Uterus (tissue), 2 donors: ENCODE results near the gene RABGAP1.

Experiments
- CTCF ChIP-seq, 4 experiments: fragments of 200-600 bp in 2 of 4; fragments of 450-650 bp in 2 of 4; sonication (generic) in 2 of 4; IDR thresholded peaks; one replicate each; pipeline ENCODE4 v1.5.1; 2016 to 2019; ENCODE audit warnings: antibody characterized with exemption in 4 of 4, mild to moderate bottlenecking in 2 of 4, moderate library complexity in 1 of 4
- POLR2A ChIP-seq, 2 donors: fragments of 450-650 bp; IDR thresholded peaks; one replicate each; pipeline ENCODE4 v1.6.1; 2016; ENCODE audit warnings: antibody characterized with exemption in 2 of 2, mild to moderate bottlenecking in 1 of 2, moderate library complexity in 1 of 2

GRCh38 chr9:122922713-122923112, 18.1 kb upstream of the RABGAP1 start:
- no peak for TF ChIP-seq POLR2A (IDR thresholded peaks at IDR 0.05)
- TF ChIP-seq CTCF (IDR thresholded peaks at IDR 0.05), result no peak
